HepG2 (cell line): ENCODE results near the gene WNT16. TPM values are rescaled to one million over a fixed set of nuclear protein-coding genes. Genes with fewer than 3 reads are reported as not detected.

Experiments
- ATAC-seq: fragments of 200-7000 bp; cut with Tn5 transposase; 3 replicates; pipeline ENCODE4 v1.9.1; 2020; ENCODE audit warnings: mild to moderate bottlenecking, moderate library complexity
- BruUV-seq: library from RNA; stranded (reverse); fragments of 400-500 nt; replicated peaks from 2 replicates; lab custom pipeline; 2021; lab: Mats Ljungman, UMichigan
- CTCF ChIA-PET: fragments of 300-600 bp; formaldehyde crosslinking; extraction: SDS; loops from one replicate; lab custom pipeline; 2021; ENCODE audit warnings: low total read pairs, inconsistent platforms, low intra/inter-chr PET ratio; lab: Yijun Ruan, JAX
- POLR2A ChIA-PET: fragments of 350-600 bp; sonication (Branson Sonifier 250); formaldehyde crosslinking; loops from one replicate; lab custom pipeline; 2020; ENCODE audit warnings: antibody characterized with exemption, inconsistent platforms; lab: Yijun Ruan, JAX
- DNase-seq: peaks from one replicate; pipeline ENCODE4 v3.0.0-alpha.2; 2015; ENCODE audit warnings: low spot score
- FAIRE-seq: peaks from 3 replicates; lab custom pipeline; 2011; peaks lifted over from hg19 to GRCh38; lab: Jason Lieb, UNC
- H2AFZ ChIP-seq: one replicate; pipeline ENCODE4 v1.6.1; 2011; ENCODE audit warnings: low read length, inconsistent platforms
- H3K27ac ChIP-seq: fragments of 300-600 bp; 3 replicates; pipeline ENCODE4 v1.8.0; 2011; ENCODE audit warnings: mixed run types, mild to moderate bottlenecking, mixed read lengths, low read length, inconsistent platforms; ENCODE audit not compliant: insufficient read depth; ENCODE audit errors: extremely low read length
- H3K27me3 ChIP-seq, 2 experiments: fragments of 200-600 bp in 1 of 2; 2 replicates in 1 of 2; 3 replicates in 1 of 2; pipeline versions ENCODE4 v1.6.0 to v1.8.0; 2011; ENCODE audit warnings: low read length in 2 of 2, mild to moderate bottlenecking in 2 of 2, moderate library complexity in 2 of 2, inconsistent platforms in 1 of 2; ENCODE audit not compliant: insufficient read depth in 2 of 2, control insufficient read depth in 1 of 2
- H3K36me3 ChIP-seq, 2 experiments: fragments of 200-600 bp in 1 of 2; replicated peaks in 1 of 2; 2 replicates in 1 of 2; 3 replicates in 1 of 2; pipeline versions ENCODE4 v1.5.1 to v1.8.0; 2011; ENCODE audit warnings: low read length in 2 of 2, inconsistent platforms in 1 of 2; ENCODE audit not compliant: insufficient read depth in 2 of 2, control insufficient read depth in 1 of 2
- H3K4me1 ChIP-seq: 2 replicates; pipeline ENCODE4 v1.5.1; 2012; ENCODE audit warnings: low read length, inconsistent platforms; ENCODE audit not compliant: insufficient read depth
- H3K4me2 ChIP-seq: 2 replicates; pipeline ENCODE4 v1.6.0; 2011; ENCODE audit warnings: low read depth, low read length, inconsistent platforms
- H3K4me3 ChIP-seq, 3 experiments: fragments of 200-600 bp in 1 of 3; sonication (generic), shearing (Covaris generic) in 1 of 3; replicated peaks in 1 of 3; 2 replicates each; pipeline ENCODE4 v1.5.1; 2011 to 2016; ENCODE audit warnings: low read length in 3 of 3, inconsistent platforms in 2 of 3, low read depth in 2 of 3, mild to moderate bottlenecking in 2 of 3, control low read depth in 1 of 3, mixed read lengths in 1 of 3; ENCODE audit not compliant: insufficient read depth in 1 of 3
- H3K79me2 ChIP-seq: one replicate; pipeline ENCODE4 v1.6.1; 2011; ENCODE audit warnings: low read length, inconsistent platforms; ENCODE audit not compliant: insufficient read depth
- H3K9ac ChIP-seq: 2 replicates; pipeline ENCODE4 v1.6.0; 2011; ENCODE audit warnings: mild to moderate bottlenecking, low read depth, low read length, inconsistent platforms; ENCODE audit not compliant: insufficient read depth
- H3K9me3 ChIP-seq: 2 replicates; pipeline ENCODE4 v1.5.1; 2012; ENCODE audit warnings: mild to moderate bottlenecking, low read length
- H4K20me1 ChIP-seq: 2 replicates; pipeline ENCODE4 v1.6.0; 2011; ENCODE audit warnings: inconsistent platforms, mild to moderate bottlenecking, low read length, moderate library complexity; ENCODE audit not compliant: insufficient read depth
- EZH2 ChIP-seq: conservative IDR thresholded peaks from 2 replicates; pipeline ENCODE4 v1.6.1; 2012; ENCODE audit warnings: mild to moderate bottlenecking, low read depth, low read length, moderate library complexity
- RAD21 ChIP-seq: fragments of 450-650 bp; formaldehyde crosslinking; IDR thresholded peaks from 2 replicates; pipeline ENCODE4 v1.5.0; 2020; ENCODE audit warnings: mild to moderate bottlenecking
- RNF2 ChIP-seq: fragments of 450-650 bp; conservative IDR thresholded peaks from 2 replicates; pipeline ENCODE4 v1.6.1; 2016; ENCODE audit warnings: low read depth
- SMAD9 ChIP-seq: sonication (generic); formaldehyde crosslinking; IDR thresholded peaks from 2 replicates; pipeline ENCODE4 v1.5.1; 2020; ENCODE audit warnings: mild to moderate bottlenecking, missing genetic modification reagents
- SOX13 ChIP-seq, 3 experiments: fragments of 450-650 bp in 1 of 3; sonication (generic) in 1 of 3; formaldehyde crosslinking in 1 of 3; IDR thresholded peaks in 2 of 3; conservative IDR thresholded peaks in 1 of 3; 2 replicates each; pipeline versions ENCODE4 v1.5.0 to v1.6.1; 2016 to 2020; ENCODE audit warnings: antibody characterized with exemption in 1 of 3, mild to moderate bottlenecking in 1 of 3, missing compliant biosample characterization in 1 of 3, missing genetic modification reagents in 1 of 3, moderate library complexity in 1 of 3
- SP2 ChIP-seq: sonication (generic); formaldehyde crosslinking; IDR thresholded peaks from 2 replicates; pipeline ENCODE4 v1.5.1; 2020; ENCODE audit warnings: mild to moderate bottlenecking, missing genetic modification reagents
- YEATS4 ChIP-seq: sonication (generic); formaldehyde crosslinking; IDR thresholded peaks from 2 replicates; pipeline ENCODE4 v1.4.0; 2020; ENCODE audit warnings: missing genetic modification reagents, borderline replicate concordance
- ZNF235 ChIP-seq: sonication (generic); formaldehyde crosslinking; IDR thresholded peaks from 2 replicates; pipeline ENCODE4 v1.8.1; 2023; ENCODE audit warnings: mild to moderate bottlenecking, missing genetic modification reagents, borderline replicate concordance
- ZNF451 ChIP-seq: sonication (generic); formaldehyde crosslinking; IDR thresholded peaks from 2 replicates; pipeline ENCODE4 v1.5.0; 2020; ENCODE audit warnings: mild to moderate bottlenecking, missing genetic modification reagents
- ZNF614 ChIP-seq: IDR thresholded peaks from 2 replicates; pipeline ENCODE4 v1.6.1; 2018; ENCODE audit warnings: missing biosample characterization, missing genetic modification reagents, inconsistent platforms, borderline replicate concordance
- ZNF672 ChIP-seq: sonication (generic); formaldehyde crosslinking; IDR thresholded peaks from 2 replicates; pipeline ENCODE4 v1.8.1; 2022; ENCODE audit warnings: missing genetic modification reagents
- ZNF850 ChIP-seq: sonication (generic); formaldehyde crosslinking; conservative IDR thresholded peaks from 2 replicates; pipeline ENCODE4 v1.9.0; 2021; ENCODE audit warnings: mild to moderate bottlenecking, missing genetic modification reagents
- WGBS: methylation state at CpG from one replicate; pipeline ENCODE4 v1.1.6; 2017; ENCODE audit warnings: low lambda C conversion rate; 5-methylcytosine and 5-hydroxymethylcytosine counted together
- in situ Hi-C: cut with HindIII; loops from 2 replicates; pipeline ENCODE4 v1.10.0; 2017; ENCODE audit warnings: low pct_unique_long_range_greater_than_20kb; ENCODE audit not compliant: extremely low pct_ligation_motif_present
- intact Hi-C: fragments of 100-400 bp; cut with micrococcal nuclease; formaldehyde crosslinking; loops from one replicate; pipeline ENCODE4 v1.10.0; 2022; ENCODE audit not compliant: unreplicated experiment
- polyA plus RNA-seq, 8 experiments: library from polyadenylated mRNA; depleted of rRNA in 3 of 8; stranded (reverse) in 7 of 8; unstranded in 1 of 8; fragments of >200 nt; fragmentation: Illumina TruSeq in 4 of 8; extraction: Trizol in 4 of 8; gene quantifications; 2 replicates each; pipeline versions ENCODE4 v1.2.1 to v1.2.3, GENCODE V29; 2011 to 2016; ENCODE audit warnings: low read depth in 4 of 8, missing spikeins in 1 of 8, mixed read lengths in 1 of 8; ENCODE audit not compliant: insufficient read depth in 1 of 8
- total RNA-seq, 5 experiments: library from RNA; depleted of rRNA; stranded (reverse); fragments of >200 nt; fragmentation: Illumina TruSeq; extraction: Trizol; gene quantifications; 2 replicates each; pipeline ENCODE4 v1.2.3, GENCODE V29; 2016; ENCODE audit warnings: low read depth in 1 of 5
- TF ChIP-seq, protein P1 (sequence below): sonication (generic); formaldehyde crosslinking; IDR thresholded peaks from 2 replicates; pipeline ENCODE4 v1.8.0; 2022; ENCODE audit warnings: mild to moderate bottlenecking, missing genetic modification reagents, moderate library complexity
- TF ChIP-seq, protein P2 (sequence below): sonication (generic); formaldehyde crosslinking; IDR thresholded peaks from 2 replicates; pipeline ENCODE4 v1.4.0; 2020; ENCODE audit warnings: missing genetic modification reagents, borderline replicate concordance
- TF ChIP-seq, protein P3 (sequence below): sonication (generic); formaldehyde crosslinking; IDR thresholded peaks from 2 replicates; pipeline ENCODE4 v1.5.0; 2020; ENCODE audit warnings: missing genetic modification reagents

WNT16 gene
- total and polyA plus RNA-seq, 2 of the 13 experiments (the other 11 are each of a cell fraction or from before 2014, with no cell fraction given) = not detected

DNA sequence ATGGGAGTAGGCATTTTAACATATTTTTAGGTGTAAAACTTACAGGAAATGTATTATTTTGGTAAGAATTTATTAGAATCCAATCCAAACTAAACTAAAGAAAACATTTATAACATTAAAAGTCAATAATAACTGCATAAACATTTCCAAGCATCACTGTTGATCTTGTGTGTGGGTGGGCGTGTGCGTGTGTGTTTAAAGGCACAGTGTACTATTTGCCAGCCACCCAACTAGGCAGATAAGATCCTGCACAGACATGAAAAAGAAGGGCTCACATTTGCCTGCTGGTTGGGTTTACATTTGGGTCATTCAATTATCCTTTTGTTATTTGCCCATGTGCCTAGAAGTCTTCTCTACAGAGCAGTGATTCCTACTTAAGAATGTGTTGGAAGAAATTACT, 31.0 kb upstream of the WNT16 start:
- H3K36me3 ChIP-seq = no peaks in the 10 kb centered on the region
- H3K4me1 ChIP-seq = no peaks in the 10 kb centered on the region
- FAIRE-seq (no peak), DNase-seq (no peak), ATAC-seq (no peak)
- H3K9me3 ChIP-seq = no peaks in the 10 kb centered on the region
- no peak overlapping the region for H3K9ac ChIP-seq
- ChIA-PET CTCF (no interaction called here), POLR2A (no interaction called here)
- H3K4me2 ChIP-seq = no peak overlapping the region
- no peak overlapping the region for H3K27ac ChIP-seq
- H4K20me1 ChIP-seq = no peaks in the 10 kb centered on the region
- no peaks in the 10 kb centered on the region for H3K79me2 ChIP-seq
- no peak overlapping the region for H3K4me3 ChIP-seq
- no peak overlapping the region for H2AFZ ChIP-seq
- no TSS peak for BruUV-seq
- in situ Hi-C loops = no loop called here
- no peaks in the 10 kb centered on the region for H3K27me3 ChIP-seq
- intact Hi-C loops = no loop called here
- TF ChIP-seq RNF2 (no peak), ZNF451 (CRISPR knock-in tag) (no peak), SOX13 (IDR thresholded peaks at IDR 0.05) (no peak), SOX13 (CRISPR knock-in tag; conservative IDR thresholded peaks at IDR 0.05 in 1 of 2, IDR thresholded peaks at IDR 0.05 in 1 of 2) (no peak), YEATS4 (CRISPR knock-in tag) (no peak), ZNF614 (CRISPR knock-in tag) (no peak)
- 20% methylated on average over 2 of the region's 2 CpGs for WGBS

DNA sequence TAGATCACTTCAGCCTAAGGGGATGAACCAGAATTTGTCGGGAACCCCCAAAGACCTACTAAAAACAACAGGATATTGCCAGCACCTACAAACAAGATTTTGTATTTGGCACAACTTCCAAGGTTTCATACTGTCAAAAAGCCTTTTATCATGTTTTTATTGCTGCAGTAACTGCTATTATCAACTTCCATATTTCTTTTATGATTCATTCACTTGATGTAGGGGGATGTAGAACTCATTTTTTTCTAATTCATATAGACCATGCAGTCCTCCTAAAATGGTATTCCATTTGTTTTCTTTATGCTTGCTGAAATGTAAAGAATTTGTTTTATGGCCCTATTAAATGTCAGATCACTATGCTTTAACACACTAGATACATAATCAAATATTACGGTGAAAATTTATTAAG, 30.0 kb upstream of the WNT16 start:
- Histone ChIP-seq H3K27me3 (no peaks in the 10 kb centered on the region), H3K4me3 (no peak overlapping the region), H3K4me1 (no peaks in the 10 kb centered on the region), H3K36me3 (no peaks in the 10 kb centered on the region), H2AFZ (no peak overlapping the region), H3K4me2 (no peak overlapping the region), H3K9ac (no peak overlapping the region), H3K9me3 (no peaks in the 10 kb centered on the region), H3K27ac (no peak overlapping the region), H4K20me1 (no peaks in the 10 kb centered on the region), H3K79me2 (no peaks in the 10 kb centered on the region)
- no TSS peak for BruUV-seq
- TF ChIP-seq, protein P1, sequence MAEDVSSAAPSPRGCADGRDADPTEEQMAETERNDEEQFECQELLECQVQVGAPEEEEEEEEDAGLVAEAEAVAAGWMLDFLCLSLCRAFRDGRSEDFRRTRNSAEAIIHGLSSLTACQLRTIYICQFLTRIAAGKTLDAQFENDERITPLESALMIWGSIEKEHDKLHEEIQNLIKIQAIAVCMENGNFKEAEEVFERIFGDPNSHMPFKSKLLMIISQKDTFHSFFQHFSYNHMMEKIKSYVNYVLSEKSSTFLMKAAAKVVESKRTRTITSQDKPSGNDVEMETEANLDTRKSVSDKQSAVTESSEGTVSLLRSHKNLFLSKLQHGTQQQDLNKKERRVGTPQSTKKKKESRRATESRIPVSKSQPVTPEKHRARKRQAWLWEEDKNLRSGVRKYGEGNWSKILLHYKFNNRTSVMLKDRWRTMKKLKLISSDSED (CRISPR knock-in tag) = no peak
- TF ChIP-seq SMAD9 = no peak
- TF ChIP-seq, protein P2, sequence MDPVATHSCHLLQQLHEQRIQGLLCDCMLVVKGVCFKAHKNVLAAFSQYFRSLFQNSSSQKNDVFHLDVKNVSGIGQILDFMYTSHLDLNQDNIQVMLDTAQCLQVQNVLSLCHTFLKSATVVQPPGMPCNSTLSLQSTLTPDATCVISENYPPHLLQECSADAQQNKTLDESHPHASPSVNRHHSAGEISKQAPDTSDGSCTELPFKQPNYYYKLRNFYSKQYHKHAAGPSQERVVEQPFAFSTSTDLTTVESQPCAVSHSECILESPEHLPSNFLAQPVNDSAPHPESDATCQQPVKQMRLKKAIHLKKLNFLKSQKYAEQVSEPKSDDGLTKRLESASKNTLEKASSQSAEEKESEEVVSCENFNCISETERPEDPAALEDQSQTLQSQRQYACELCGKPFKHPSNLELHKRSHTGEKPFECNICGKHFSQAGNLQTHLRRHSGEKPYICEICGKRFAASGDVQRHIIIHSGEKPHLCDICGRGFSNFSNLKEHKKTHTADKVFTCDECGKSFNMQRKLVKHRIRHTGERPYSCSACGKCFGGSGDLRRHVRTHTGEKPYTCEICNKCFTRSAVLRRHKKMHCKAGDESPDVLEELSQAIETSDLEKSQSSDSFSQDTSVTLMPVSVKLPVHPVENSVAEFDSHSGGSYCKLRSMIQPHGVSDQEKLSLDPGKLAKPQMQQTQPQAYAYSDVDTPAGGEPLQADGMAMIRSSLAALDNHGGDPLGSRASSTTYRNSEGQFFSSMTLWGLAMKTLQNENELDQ (CRISPR knock-in tag) = no peak
- TF ChIP-seq, protein P3, sequence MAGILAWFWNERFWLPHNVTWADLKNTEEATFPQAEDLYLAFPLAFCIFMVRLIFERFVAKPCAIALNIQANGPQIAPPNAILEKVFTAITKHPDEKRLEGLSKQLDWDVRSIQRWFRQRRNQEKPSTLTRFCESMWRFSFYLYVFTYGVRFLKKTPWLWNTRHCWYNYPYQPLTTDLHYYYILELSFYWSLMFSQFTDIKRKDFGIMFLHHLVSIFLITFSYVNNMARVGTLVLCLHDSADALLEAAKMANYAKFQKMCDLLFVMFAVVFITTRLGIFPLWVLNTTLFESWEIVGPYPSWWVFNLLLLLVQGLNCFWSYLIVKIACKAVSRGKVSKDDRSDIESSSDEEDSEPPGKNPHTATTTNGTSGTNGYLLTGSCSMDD = no peak
- TF ChIP-seq ZNF672 = no peak
- TF ChIP-seq ZNF850 (CRISPR knock-in tag) = no peak
- TF ChIP-seq RAD21 (CRISPR knock-in tag) = no peak
- TF ChIP-seq ZNF235 = no peak
- TF ChIP-seq EZH2 = no peak
- no peak for TF ChIP-seq SP2 (CRISPR knock-in tag)
- ATAC-seq (no peak), DNase-seq (no peak), FAIRE-seq (no peak)
- 59% methylated on average over 2 of the region's 2 CpGs for WGBS
- ChIA-PET CTCF (no interaction called here), POLR2A (no interaction called here)
- in situ Hi-C loops (no loop called here), intact Hi-C loops (no loop called here)
